Measurements from ENCODE around the gene ZFAND2A. TPM values are rescaled to one million over a fixed set of nuclear protein-coding genes. Genes with fewer than 3 reads are reported as not detected.
"Not testable (repeated sequence)": the region's sequence is repeated elsewhere in the genome, so short reads cannot be mapped to it uniquely, and the experiment has no call there.

Gene ZFAND2A
- 10 to 100 TPM; 19.4 to 24.2 (median 21.8) TPM for polyA plus RNA-seq (ENCODE audit: insufficient read length in 4 of 4)

- DNase-seq (ENCODE audit: low read depth in 4 of 4, low spot score in 3 of 4) = peak; percentile 87 to 90 (median 88)
Measured at GRCh38 chr7:1159891-1160669, at the start of gene ZFAND2A. Gene ZFAND2A, minus strand, starts transcription at chr7:1160196. Its CDS starts 1,984 bp downstream, at chr7:1158212.

GRCh38 chr7:1209097-1209496, 49.1 kb upstream of the ZFAND2A start:
- no peak for DNase-seq (ENCODE audit: low read depth in 4 of 4, low spot score in 3 of 4)

GRCh38 chr7:1205742-1206141, 45.7 kb upstream of the ZFAND2A start:
- DNase-seq (ENCODE audit: low read depth in 4 of 4, low spot score in 3 of 4) = not testable (repeated sequence)

- no peak for DNase-seq (ENCODE audit: low read depth in 4 of 4, low spot score in 3 of 4)
Measured at GRCh38 chr7:1204460-1205140, 44.6 kb upstream of the ZFAND2A start.

- not testable (repeated sequence) for DNase-seq (ENCODE audit: low read depth in 4 of 4, low spot score in 3 of 4)
Measured at GRCh38 chr7:1202914-1203313, 42.9 kb upstream of the ZFAND2A start.

GRCh38 chr7:1201916-1202315, 41.9 kb upstream of the ZFAND2A start:
- no peak for DNase-seq (ENCODE audit: low read depth in 4 of 4, low spot score in 3 of 4)

GRCh38 chr7:1200045-1200444, 40.0 kb upstream of the ZFAND2A start:
- DNase-seq (ENCODE audit: low read depth in 4 of 4, low spot score in 3 of 4) = no peak

- no peak for DNase-seq (ENCODE audit: low read depth in 4 of 4, low spot score in 3 of 4)
Measured at GRCh38 chr7:1197997-1198625, 38.1 kb upstream of the ZFAND2A start.

GRCh38 chr7:1196950-1197349, 37.0 kb upstream of the ZFAND2A start:
- DNase-seq (ENCODE audit: low read depth in 4 of 4, low spot score in 3 of 4) = no peak

GRCh38 chr7:1196441-1196840, 36.4 kb upstream of the ZFAND2A start:
- not testable (repeated sequence) for DNase-seq (ENCODE audit: low read depth in 4 of 4, low spot score in 3 of 4)

- DNase-seq (ENCODE audit: low read depth in 4 of 4, low spot score in 3 of 4) = peak in 1 of 4 donors; percentile 35
Measured at GRCh38 chr7:1193593-1194424, 33.8 kb upstream of the ZFAND2A start.

GRCh38 chr7:1192171-1192676, 32.2 kb upstream of the ZFAND2A start:
- no peak for DNase-seq (ENCODE audit: low read depth in 4 of 4, low spot score in 3 of 4)

GRCh38 chr7:1189986-1190772, 30.2 kb upstream of the ZFAND2A start:
- no peak for DNase-seq (ENCODE audit: low read depth in 4 of 4, low spot score in 3 of 4)

GRCh38 chr7:1188720-1189294, 28.8 kb upstream of the ZFAND2A start:
- no peak for DNase-seq (ENCODE audit: low read depth in 4 of 4, low spot score in 3 of 4)

GRCh38 chr7:1187127-1187526, 27.1 kb upstream of the ZFAND2A start:
- DNase-seq (ENCODE audit: low read depth in 4 of 4, low spot score in 3 of 4) = no peak

- DNase-seq (ENCODE audit: low read depth in 4 of 4, low spot score in 3 of 4) = no peak
Measured at GRCh38 chr7:1181640-1182039, 21.6 kb upstream of the ZFAND2A start.

GRCh38 chr7:1181031-1181430, 21.0 kb upstream of the ZFAND2A start:
- DNase-seq (ENCODE audit: low read depth in 4 of 4, low spot score in 3 of 4) = no peak

GRCh38 chr7:1176891-1177373, 16.9 kb upstream of the ZFAND2A start:
- no peak for DNase-seq (ENCODE audit: low read depth in 4 of 4, low spot score in 3 of 4)

Data from left renal pelvis (tissue), 4 donors.